ENCODE results near the gene LACTB.
"Not testable (repeated sequence)": the region's sequence is repeated elsewhere in the genome, so short reads cannot be mapped to it uniquely, and the experiment has no call there.

LACTB gene

DNA sequence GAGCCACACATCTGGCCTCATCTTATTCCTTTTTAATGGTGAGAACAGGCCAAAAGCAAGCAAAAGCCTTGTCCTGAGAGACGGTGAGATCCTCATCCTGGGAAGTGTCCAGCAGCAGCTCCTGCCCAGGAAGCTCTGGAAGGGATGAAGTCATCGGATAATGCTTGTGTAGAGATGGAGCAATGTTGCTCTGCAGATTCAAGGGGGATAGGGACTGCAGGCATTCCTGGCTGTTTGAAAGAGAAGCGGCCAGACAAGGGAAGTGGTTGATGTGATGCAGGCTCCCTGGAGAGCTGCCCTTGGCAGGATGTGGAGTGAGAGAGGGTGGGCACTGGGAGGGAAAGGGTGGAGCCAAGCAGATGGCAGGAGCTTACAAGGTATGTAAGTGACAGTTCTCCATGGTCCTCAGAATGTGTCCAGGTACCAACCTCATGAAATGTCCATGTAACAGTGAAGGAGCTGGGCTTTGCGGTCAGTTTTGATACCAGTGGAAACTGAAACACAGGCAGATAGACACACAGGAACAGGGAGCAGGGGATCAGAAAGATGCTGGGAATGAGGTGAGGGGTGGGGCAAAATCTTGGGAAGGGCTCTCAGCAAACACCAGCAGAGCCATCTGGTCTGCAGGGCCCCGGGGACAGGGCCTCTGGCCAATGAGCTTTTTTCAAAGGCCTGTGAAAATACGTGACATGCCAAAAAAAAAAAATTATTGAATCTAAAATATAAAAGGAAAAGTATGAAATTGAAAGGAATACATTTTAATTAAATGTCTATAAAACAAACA is 32.2 kb upstream of the LACTB start:
- DNase-seq (ENCODE audit: low read depth in 2 of 2), result no peak

DNA sequence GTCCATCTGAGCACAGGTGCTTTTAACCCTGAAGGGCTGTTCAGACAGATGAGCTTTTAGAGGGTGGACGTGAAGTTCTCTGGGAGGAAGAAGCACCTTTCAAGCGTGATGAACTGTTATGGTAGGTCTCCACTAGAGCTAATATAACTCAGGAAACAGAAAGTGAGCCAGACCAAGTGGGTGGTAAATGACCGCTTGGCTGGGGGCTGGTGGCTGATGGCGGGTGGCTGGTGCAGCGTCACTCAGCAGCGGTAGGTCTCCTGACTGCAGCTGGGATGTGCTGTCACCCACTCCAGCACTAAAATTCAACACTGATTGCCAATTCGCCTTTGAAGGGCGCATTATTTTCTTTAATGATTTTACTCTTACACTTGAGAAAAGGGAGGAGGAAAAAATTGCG is 31.2 kb upstream of the LACTB start:
- DNase-seq (ENCODE audit: low read depth in 2 of 2), result no peak

DNA sequence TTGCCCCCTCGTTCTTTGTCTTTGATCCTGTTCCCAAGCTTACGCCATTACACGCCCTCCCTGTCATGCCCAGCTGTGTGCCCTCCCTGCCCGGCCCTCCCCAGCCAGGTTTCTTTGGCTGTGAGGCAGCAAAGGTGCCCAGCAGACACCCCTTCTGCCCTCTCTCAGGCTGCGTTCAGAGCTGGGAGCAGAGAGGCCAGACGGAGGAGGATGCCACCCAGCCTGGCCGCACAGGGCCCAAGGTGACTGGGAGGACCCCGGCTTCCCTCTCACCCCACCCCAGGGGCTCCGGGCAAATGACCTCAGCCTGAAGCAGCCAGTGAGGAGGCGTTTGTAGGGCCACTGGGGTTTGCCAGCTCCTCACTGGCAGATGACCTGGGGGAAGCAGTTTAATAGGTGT is 30.8 kb upstream of the LACTB start:
- DNase-seq (ENCODE audit: low read depth in 2 of 2), result no peak

DNA sequence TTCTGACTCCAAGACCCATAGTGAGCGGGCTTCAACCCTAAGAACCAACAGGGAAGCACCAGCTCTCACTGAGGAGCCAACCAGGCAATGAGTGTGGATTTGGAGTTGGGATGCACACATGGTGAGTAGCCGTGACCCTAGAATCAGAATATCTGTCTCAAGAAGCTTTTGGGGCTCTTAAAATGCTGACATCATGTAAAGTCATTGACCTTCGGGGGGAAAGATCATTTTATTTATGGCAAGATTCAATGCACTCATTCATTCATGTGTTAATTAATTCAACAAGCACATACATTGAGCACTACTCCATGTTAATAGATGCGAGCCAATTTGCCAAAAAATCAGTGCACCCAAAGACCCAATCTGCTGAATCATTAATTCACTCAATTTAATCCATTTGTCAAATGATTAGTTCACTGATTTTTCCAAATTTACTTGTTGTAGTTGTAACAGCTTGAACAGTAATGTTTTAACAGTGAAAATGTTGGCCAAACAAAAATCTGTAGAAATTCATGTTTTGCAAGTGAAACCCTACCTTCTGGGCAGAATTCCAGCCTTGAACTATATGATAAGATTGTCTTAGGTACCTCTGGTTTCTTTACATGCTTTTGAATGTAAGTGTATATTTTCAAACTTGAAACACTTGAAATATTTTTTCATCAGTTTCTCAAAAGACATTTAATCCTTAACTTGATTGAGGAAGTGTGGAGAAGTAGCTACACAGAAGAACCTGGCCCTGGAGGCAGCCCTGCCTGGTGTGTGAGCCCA is 29.8 kb upstream of the LACTB start:
- no peak for DNase-seq (ENCODE audit: low read depth in 2 of 2)

- DNase-seq (ENCODE audit: low read depth in 2 of 2), result peak; percentile 30 to 59
These were observed 28.0 kb upstream of the LACTB start for GRCh38 chr15:63093486-63094205.

GRCh38 chr15:63094495-63094931 is 27.1 kb upstream of the LACTB start:
- no peak for DNase-seq (ENCODE audit: low read depth in 2 of 2)

GRCh38 chr15:63096178-63096577 is 25.5 kb upstream of the LACTB start:
- no peak for DNase-seq (ENCODE audit: low read depth in 2 of 2)

GRCh38 chr15:63098901-63099300 is 22.8 kb upstream of the LACTB start:
- not testable (repeated sequence) for DNase-seq (ENCODE audit: low read depth in 2 of 2)

DNA sequence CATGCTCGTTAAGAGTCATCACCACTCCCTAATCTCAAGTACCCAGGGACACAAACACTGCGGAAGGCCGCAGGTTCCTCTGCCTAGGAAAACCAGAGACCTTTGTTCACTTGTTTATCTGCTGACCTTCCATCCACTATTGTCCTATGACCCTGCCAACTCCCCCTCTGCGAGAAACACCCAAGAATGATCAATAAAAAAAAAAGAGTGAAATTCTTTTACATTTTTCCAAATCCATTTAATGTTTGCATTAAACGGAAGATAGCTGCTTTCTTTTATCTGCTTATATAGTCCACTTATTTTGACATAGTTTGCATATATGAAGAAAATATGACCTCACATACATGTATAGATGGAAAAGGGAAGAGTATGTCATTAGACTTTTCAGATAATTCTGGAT is 22.1 kb upstream of the LACTB start:
- DNase-seq (ENCODE audit: low read depth in 2 of 2), result not testable (repeated sequence)

- no peak for DNase-seq (ENCODE audit: low read depth in 2 of 2)
These were observed 18.2 kb upstream of the LACTB start for GRCh38 chr15:63103416-63103815.

- no peak for DNase-seq (ENCODE audit: low read depth in 2 of 2)
These were observed 16.9 kb upstream of the LACTB start for GRCh38 chr15:63104727-63105126.

- DNase-seq (ENCODE audit: low read depth in 2 of 2), result not testable (repeated sequence)
These were observed 16.3 kb upstream of the LACTB start for GRCh38 chr15:63105354-63105753.

DNA sequence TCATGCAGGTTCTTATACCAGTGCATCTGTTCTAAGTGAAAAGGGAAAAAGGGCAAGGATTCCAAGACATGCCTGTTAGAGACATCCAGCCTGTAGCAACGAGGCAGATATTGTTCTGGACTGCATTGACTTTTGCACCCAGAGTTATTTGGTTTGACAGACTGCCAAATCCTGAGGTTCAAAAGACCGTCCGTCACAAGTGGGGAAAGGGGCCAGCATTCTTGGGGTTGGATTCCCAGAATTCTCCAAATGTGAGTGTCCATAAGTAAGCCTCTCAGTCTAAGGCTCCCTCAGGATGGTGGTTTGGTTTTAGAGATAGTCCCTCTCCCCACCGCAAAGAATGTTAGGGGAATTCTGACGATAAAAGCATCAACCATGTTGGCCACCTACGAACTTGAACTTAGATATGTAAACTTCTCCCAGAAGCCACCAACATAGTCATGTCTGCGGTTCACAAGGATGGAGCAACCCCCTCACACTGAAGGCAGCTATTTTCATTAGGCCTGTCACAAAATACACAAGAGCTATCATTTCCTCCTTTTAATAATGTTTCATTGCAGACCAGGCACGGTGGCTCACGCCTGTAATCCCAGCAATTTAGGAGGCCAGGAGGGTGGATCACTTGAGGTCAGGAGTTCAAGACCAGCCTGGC is 13.6 kb upstream of the LACTB start:
- no peak for DNase-seq (ENCODE audit: low read depth in 2 of 2)

DNA sequence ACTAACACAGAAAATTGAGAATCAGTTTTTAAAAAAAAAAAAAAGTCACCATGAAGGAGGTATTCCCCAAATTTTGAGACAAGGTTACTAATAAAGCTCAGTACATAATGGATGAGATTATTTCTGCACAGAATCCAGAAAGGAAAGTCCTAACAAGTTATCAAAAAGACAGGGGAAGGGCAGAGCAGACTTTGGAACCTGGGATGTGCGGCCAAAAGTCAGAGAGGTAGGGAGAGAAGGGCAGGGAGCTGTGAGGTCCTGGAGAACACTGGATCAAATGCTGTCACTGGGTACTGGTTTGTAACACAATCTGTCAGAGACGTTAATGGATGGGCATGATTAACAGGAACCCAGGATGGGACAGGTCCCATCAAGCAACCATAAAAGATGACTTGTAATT is 12.2 kb upstream of the LACTB start:
- no peak for DNase-seq (ENCODE audit: low read depth in 2 of 2)

DNA sequence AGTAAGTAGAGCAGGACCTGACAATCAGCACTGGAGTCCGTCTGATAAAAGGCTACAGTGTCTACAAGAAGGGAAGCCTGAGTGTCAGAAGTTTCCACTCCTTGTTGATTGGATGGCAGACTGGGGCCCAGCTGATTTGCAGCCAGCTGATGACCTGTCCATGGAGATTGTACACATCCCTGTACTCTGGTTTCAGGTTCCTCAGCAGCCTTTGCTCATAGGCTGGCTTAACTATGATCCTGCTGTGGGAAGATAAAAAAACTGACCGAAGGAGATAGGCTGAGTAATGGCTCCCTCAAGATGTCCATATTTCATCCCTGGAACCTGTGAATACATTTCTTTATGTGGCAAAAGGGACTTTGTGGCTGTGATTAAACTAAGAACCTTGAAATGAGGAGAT is 11.7 kb upstream of the LACTB start:
- no peak for DNase-seq (ENCODE audit: low read depth in 2 of 2)

DNA sequence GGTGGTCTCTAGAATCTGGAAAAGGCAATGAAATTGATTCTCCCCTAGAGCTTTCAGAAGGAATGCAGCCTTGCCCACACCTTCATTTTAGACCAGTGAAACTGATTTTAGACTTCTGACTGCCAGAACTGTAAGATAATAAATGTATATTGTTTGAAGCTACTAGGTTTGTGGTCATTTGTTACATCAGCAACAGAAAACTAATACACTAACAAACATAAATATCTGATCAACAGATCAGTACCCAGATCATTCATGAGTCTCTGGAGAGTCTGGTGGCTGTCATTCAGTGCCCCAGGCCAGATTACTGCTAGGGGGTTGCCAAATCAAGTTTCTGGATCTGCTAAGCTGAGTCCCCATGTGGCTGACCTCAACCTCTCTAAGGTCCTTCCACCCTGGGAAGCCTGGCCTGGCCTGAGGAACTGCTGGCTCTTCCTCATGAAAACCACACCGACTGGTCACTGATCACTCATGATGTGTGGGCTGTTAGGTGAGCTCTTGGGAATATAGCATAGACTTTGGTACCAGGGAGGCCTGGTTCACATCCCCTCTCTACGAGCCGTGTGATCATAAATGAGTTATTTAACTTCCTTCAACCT is 11.1 kb upstream of the LACTB start:
- DNase-seq (ENCODE audit: low read depth in 2 of 2), result no peak

DNA sequence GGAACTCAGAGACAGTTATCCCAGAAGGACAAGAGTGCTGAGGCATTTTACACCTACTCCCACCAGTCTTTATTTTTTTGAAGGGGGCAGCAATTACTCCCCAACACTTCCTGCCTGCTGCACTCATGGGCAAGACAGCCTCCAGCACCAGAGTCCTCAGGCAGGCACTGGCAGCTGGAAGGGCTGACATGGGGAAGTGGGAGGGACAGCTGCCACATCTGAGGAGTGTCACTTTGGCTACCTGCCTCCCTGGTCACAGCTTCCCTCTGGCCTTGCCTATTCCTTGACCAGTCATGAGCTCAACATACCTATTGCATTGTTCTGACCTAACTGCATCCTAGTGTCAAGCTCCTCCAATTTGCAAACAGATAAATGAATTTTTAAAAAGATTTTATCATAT is 10.2 kb upstream of the LACTB start:
- no peak for DNase-seq (ENCODE audit: low read depth in 2 of 2)

GRCh38 chr15:63112871-63113270 is 8.8 kb upstream of the LACTB start:
- DNase-seq (ENCODE audit: low read depth in 2 of 2), result no peak

DNA sequence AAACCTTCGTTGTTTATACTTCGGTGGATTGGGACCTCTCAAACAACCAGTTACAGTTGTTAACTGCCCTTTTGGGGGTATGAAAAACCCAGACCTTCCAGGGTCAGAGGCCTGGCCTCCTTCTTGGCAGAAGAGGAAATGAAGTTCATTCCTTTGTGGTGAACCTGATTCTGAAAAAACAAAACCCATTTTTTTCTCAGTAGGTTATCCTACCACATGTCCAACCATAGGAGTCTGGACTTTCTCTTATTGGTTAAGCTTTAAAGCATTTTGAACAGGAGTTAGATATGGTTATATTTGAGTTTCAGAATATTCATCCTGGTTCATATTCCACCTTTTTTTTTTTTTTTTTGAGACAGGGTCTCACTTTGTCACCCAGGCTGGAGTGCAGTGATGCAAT is 7.2 kb upstream of the LACTB start:
- DNase-seq (ENCODE audit: low read depth in 2 of 2), result no peak

DNA sequence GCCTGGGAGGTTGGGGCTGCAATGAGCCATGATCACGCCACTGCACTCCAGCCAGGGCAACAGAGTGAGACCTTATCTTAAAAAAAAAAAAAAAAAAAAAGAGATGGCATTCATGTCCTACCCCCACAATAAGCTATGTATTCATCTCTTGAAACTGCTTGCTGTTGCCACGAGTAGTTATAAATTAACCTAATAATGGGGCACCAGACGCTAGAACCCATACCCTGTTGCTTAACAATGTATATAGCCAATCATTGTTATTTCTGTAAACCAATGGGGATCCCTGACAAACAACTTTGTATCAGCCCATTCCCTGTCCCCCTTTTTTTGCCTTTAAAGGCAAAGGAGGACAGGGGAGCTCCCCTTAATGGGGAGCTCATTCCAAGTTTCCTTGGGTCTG is 2.8 kb upstream of the LACTB start:
- DNase-seq (ENCODE audit: low read depth in 2 of 2), result no peak

- DNase-seq (ENCODE audit: low read depth in 2 of 2), result peak; percentile 29 to 85
These were observed 578 bp downstream of the LACTB start for GRCh38 chr15:63122002-63122875.
